K562 (cell line): Measurements from ENCODE around the gene SEMA6C. TPM values are rescaled to one million over a fixed set of nuclear protein-coding genes. Genes with fewer than 3 reads are reported as not detected.

Experiments used
- CEBPG ChIP-seq, 3 experiments: fragments of 200-800 bp in 1 of 3; sonication (Bioruptor generic) in 1 of 3; sonication (generic) in 1 of 3; formaldehyde crosslinking in 1 of 3; IDR thresholded peaks in 2 of 3; conservative IDR thresholded peaks in 1 of 3; 2 replicates each; pipeline versions ENCODE4 v1.6.1 to v1.8.0; 2016 to 2022; ENCODE audit warnings: missing compliant biosample characterization in 2 of 3, missing genetic modification characterization in 2 of 3, mild to moderate bottlenecking in 1 of 3, missing genetic modification reagents in 1 of 3
- FOSL1 ChIP-seq: fragments of 200-800 bp; sonication (Bioruptor generic); conservative IDR thresholded peaks from 2 replicates; pipeline ENCODE4 v1.6.1; 2016; ENCODE audit warnings: missing genetic modification characterization, missing compliant biosample characterization
- HEY1 ChIP-seq: fragments of 250-450 bp; sonication (Bioruptor Pico); IDR thresholded peaks from 2 replicates; pipeline ENCODE4 v1.5.0; 2020; ENCODE audit warnings: mild to moderate bottlenecking, moderate library complexity, borderline replicate concordance
- NR2F6 ChIP-seq: fragments of 450-650 bp; formaldehyde crosslinking; IDR thresholded peaks from 2 replicates; pipeline ENCODE4 v1.4.0; 2020; ENCODE audit warnings: mild to moderate bottlenecking
- SAP30 ChIP-seq: fragments of 200-600 bp; sonication (generic); IDR thresholded peaks from 2 replicates; pipeline ENCODE4 v1.6.1; 2012; ENCODE audit warnings: borderline replicate concordance, low read depth, mild to moderate bottlenecking, moderate library complexity, low read length, control low read depth, inconsistent platforms; ENCODE audit not compliant: insufficient read depth, poor library complexity, severe bottlenecking
- SIX5 ChIP-seq, 2 experiments: IDR thresholded peaks; 2 replicates each; pipeline ENCODE4 v1.6.1; 2011; ENCODE audit warnings: low read length in 2 of 2, borderline replicate concordance in 1 of 2, low read depth in 1 of 2, mild to moderate bottlenecking in 1 of 2, moderate library complexity in 1 of 2; ENCODE audit not compliant: insufficient read depth in 1 of 2
- TAL1 ChIP-seq: fragments of 450-650 bp; IDR thresholded peaks from 2 replicates; pipeline ENCODE4 v1.6.1; 2016; ENCODE audit warnings: mild to moderate bottlenecking
- TFAM ChIP-seq: fragments of 250-450 bp; sonication (Bioruptor Pico); conservative IDR thresholded peaks from 2 replicates; pipeline ENCODE4 v1.5.0; 2021; ENCODE audit warnings: mild to moderate bottlenecking, moderate library complexity
- WHSC1 ChIP-seq: IDR thresholded peaks from one replicate; pipeline ENCODE4 v1.6.1; 2012; ENCODE audit warnings: low read length, control low read depth, inconsistent platforms
- ZNF124 ChIP-seq: sonication (generic); formaldehyde crosslinking; IDR thresholded peaks from 2 replicates; pipeline ENCODE4 v1.8.1; 2022; ENCODE audit warnings: missing genetic modification reagents
- ZNF384 ChIP-seq: IDR thresholded peaks from 2 replicates; pipeline ENCODE4 v1.6.1; 2012; ENCODE audit warnings: low read depth, low read length, improper control_type of control experiment
- ZNF561 ChIP-seq: fragments of 450-650 bp; formaldehyde crosslinking; conservative IDR thresholded peaks from 2 replicates; pipeline ENCODE4 v1.4.0; 2020; ENCODE audit warnings: mild to moderate bottlenecking, moderate library complexity
- ZNF695 ChIP-seq: fragments of 450-650 bp; formaldehyde crosslinking; IDR thresholded peaks from 2 replicates; pipeline ENCODE4 v1.4.0; 2020; ENCODE audit warnings: mild to moderate bottlenecking, moderate library complexity
- polyA plus RNA-seq, 8 experiments: library from polyadenylated mRNA; depleted of rRNA in 4 of 8; stranded (reverse) in 5 of 8; unstranded in 3 of 8; fragments of >200 nt; fragmentation: Nextera tagmentation in 2 of 8; fragmentation: Illumina TruSeq in 1 of 8; extraction: Ambion mirVana in 2 of 8; extraction: Trizol in 1 of 8; gene quantifications; 2 replicates each; pipeline versions ENCODE4 v1.2.1 to v1.2.3, GENCODE V29; 2011 to 2014; ENCODE audit warnings: inconsistent platforms in 1 of 8, missing spikeins in 1 of 8
- total RNA-seq, 7 experiments: library from RNA; depleted of rRNA in 6 of 7; stranded (reverse); fragments of >200 nt in 6 of 7; fragmentation: Illumina TruSeq in 2 of 7; extraction: Trizol in 2 of 7; gene quantifications; 2 replicates each; pipeline versions ENCODE4 v1.2.1 to v1.2.3, GENCODE V29; 2011 to 2021; ENCODE audit warnings: low replicate concordance in 1 of 7
- TF ChIP-seq, protein P1 (sequence below): IDR thresholded peaks from 2 replicates; pipeline ENCODE4 v1.6.1; 2011; ENCODE audit not compliant: insufficient read length; ENCODE audit errors: extremely low read depth
- TF ChIP-seq, protein P2 (sequence below): sonication (generic); formaldehyde crosslinking; IDR thresholded peaks from 2 replicates; pipeline ENCODE4 v1.8.0; 2023; ENCODE audit warnings: mild to moderate bottlenecking, missing genetic modification reagents
- TF ChIP-seq, protein P3 (sequence below): IDR thresholded peaks from 2 replicates; pipeline ENCODE4 v1.6.1; 2011; ENCODE audit warnings: borderline replicate concordance, low read depth, mild to moderate bottlenecking, moderate library complexity, low read length; ENCODE audit not compliant: insufficient read depth, poor library complexity, severe bottlenecking
- TF ChIP-seq, protein P4 (sequence below): fragments of 450-650 bp; IDR thresholded peaks from 2 replicates; pipeline ENCODE4 v1.6.1; 2017; ENCODE audit warnings: antibody characterized with exemption

Gene SEMA6C
- total and polyA plus RNA-seq, 9 of the 15 experiments (the other 6 are each of a cell fraction or from before 2014, with no cell fraction given), result 0.03 to 4.6 (median 0.95) TPM

DNA sequence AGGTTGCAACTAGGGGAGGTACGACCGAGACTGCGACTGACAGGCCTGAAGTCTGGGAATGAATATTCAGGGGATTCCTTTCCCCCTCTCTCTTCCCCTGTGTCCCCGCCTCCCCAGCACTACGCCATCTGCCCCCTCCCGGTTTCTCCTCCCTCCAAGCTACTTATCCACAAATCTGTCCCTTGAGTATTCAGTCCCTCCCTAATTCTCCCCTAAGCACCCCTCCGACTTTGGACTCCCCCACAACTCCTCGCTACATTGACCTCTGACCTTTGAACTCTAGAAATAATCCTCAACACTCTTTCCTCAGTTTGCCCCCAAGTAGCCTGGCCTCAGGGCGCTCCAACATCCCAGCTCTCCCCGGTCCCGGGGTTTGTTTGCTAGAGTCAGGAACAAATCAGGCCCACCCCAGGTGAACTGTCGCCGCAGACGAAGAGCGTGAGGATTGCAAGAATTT is 18.9 kb upstream of the SEMA6C start (continued):
- TF ChIP-seq, protein P1, sequence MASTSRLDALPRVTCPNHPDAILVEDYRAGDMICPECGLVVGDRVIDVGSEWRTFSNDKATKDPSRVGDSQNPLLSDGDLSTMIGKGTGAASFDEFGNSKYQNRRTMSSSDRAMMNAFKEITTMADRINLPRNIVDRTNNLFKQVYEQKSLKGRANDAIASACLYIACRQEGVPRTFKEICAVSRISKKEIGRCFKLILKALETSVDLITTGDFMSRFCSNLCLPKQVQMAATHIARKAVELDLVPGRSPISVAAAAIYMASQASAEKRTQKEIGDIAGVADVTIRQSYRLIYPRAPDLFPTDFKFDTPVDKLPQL, result no peak
- TF ChIP-seq TAL1 (peak; percentile 15; the same call in 1 of the 2 replicates), ZNF384 (no peak), NR2F6 (CRISPR knock-in tag) (no peak), ZNF695 (no peak), FOSL1 (tag) (no peak; the same call in 1 of the 2 replicates), TFAM (no peak), ZNF124 (CRISPR knock-in tag) (no peak), SAP30 (peak; percentile 9), SIX5 (IDR thresholded peaks at IDR 0.05; ENCODE audit: borderline replicate concordance in 1 of 2, insufficient read depth in 1 of 2, low read depth in 1 of 2, low read length in 2 of 2) (no peak), WHSC1 (no peak), CEBPG (CRISPR knock-in tag; IDR thresholded peaks at IDR 0.05) (no peak), CEBPG (tag; conservative IDR thresholded peaks at IDR 0.05 in 1 of 2, IDR thresholded peaks at IDR 0.05 in 1 of 2) (no peak), HEY1 (CRISPR knock-in tag) (no peak), ZNF561 (CRISPR knock-in tag) (no peak)
- TF ChIP-seq, protein P2, sequence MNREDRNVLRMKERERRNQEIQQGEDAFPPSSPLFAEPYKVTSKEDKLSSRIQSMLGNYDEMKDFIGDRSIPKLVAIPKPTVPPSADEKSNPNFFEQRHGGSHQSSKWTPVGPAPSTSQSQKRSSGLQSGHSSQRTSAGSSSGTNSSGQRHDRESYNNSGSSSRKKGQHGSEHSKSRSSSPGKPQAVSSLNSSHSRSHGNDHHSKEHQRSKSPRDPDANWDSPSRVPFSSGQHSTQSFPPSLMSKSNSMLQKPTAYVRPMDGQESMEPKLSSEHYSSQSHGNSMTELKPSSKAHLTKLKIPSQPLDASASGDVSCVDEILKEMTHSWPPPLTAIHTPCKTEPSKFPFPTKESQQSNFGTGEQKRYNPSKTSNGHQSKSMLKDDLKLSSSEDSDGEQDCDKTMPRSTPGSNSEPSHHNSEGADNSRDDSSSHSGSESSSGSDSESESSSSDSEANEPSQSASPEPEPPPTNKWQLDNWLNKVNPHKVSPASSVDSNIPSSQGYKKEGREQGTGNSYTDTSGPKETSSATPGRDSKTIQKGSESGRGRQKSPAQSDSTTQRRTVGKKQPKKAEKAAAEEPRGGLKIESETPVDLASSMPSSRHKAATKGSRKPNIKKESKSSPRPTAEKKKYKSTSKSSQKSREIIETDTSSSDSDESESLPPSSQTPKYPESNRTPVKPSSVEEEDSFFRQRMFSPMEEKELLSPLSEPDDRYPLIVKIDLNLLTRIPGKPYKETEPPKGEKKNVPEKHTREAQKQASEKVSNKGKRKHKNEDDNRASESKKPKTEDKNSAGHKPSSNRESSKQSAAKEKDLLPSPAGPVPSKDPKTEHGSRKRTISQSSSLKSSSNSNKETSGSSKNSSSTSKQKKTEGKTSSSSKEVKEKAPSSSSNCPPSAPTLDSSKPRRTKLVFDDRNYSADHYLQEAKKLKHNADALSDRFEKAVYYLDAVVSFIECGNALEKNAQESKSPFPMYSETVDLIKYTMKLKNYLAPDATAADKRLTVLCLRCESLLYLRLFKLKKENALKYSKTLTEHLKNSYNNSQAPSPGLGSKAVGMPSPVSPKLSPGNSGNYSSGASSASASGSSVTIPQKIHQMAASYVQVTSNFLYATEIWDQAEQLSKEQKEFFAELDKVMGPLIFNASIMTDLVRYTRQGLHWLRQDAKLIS (CRISPR knock-in tag), result no peak; the same call in 1 of the 2 replicates
- TF ChIP-seq, protein P3, sequence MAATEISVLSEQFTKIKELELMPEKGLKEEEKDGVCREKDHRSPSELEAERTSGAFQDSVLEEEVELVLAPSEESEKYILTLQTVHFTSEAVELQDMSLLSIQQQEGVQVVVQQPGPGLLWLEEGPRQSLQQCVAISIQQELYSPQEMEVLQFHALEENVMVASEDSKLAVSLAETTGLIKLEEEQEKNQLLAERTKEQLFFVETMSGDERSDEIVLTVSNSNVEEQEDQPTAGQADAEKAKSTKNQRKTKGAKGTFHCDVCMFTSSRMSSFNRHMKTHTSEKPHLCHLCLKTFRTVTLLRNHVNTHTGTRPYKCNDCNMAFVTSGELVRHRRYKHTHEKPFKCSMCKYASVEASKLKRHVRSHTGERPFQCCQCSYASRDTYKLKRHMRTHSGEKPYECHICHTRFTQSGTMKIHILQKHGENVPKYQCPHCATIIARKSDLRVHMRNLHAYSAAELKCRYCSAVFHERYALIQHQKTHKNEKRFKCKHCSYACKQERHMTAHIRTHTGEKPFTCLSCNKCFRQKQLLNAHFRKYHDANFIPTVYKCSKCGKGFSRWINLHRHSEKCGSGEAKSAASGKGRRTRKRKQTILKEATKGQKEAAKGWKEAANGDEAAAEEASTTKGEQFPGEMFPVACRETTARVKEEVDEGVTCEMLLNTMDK, result no peak
- TF ChIP-seq, protein P4, sequence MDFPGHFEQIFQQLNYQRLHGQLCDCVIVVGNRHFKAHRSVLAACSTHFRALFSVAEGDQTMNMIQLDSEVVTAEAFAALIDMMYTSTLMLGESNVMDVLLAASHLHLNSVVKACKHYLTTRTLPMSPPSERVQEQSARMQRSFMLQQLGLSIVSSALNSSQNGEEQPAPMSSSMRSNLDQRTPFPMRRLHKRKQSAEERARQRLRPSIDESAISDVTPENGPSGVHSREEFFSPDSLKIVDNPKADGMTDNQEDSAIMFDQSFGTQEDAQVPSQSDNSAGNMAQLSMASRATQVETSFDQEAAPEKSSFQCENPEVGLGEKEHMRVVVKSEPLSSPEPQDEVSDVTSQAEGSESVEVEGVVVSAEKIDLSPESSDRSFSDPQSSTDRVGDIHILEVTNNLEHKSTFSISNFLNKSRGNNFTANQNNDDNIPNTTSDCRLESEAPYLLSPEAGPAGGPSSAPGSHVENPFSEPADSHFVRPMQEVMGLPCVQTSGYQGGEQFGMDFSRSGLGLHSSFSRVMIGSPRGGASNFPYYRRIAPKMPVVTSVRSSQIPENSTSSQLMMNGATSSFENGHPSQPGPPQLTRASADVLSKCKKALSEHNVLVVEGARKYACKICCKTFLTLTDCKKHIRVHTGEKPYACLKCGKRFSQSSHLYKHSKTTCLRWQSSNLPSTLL, result 0 out of 2 replicates have a peak, but pooled peaks have one; percentile 20
